Duodenal mucosa (tissue), 2 donors: Measurements from ENCODE around the gene UCHL1.

ENCODE experiments used
- H3K27ac ChIP-seq: one replicate; pipeline ENCODE4 v1.7.0; 2013; ENCODE audit warnings: low read depth, low read length
- H3K27me3 ChIP-seq, 2 donors: one replicate each; pipeline ENCODE4 v1.7.0; 2013; ENCODE audit warnings: low read length in 2 of 2, control low read depth in 1 of 2; ENCODE audit not compliant: insufficient read depth in 2 of 2, control insufficient read depth in 1 of 2
- H3K36me3 ChIP-seq, 2 donors: one replicate each; pipeline ENCODE4 v1.7.0; 2013; ENCODE audit warnings: low read length in 2 of 2, control low read depth in 1 of 2; ENCODE audit not compliant: insufficient read depth in 2 of 2, control insufficient read depth in 1 of 2
- H3K4me1 ChIP-seq, 2 donors: one replicate each; pipeline ENCODE4 v1.7.0; 2013; ENCODE audit warnings: low read length in 2 of 2, control low read depth in 1 of 2; ENCODE audit not compliant: insufficient read depth in 2 of 2, control insufficient read depth in 1 of 2
- H3K4me3 ChIP-seq, 2 donors: one replicate each; pipeline ENCODE4 v1.7.0; 2013; ENCODE audit warnings: low read length in 2 of 2, low read depth in 1 of 2
- H3K9ac ChIP-seq, 2 donors: one replicate each; pipeline ENCODE4 v1.7.0; 2013; ENCODE audit warnings: low read length in 2 of 2, low read depth in 1 of 2
- H3K9me3 ChIP-seq, 2 donors: one replicate each; pipeline ENCODE4 v1.7.0; 2013; ENCODE audit warnings: low read length in 2 of 2, control low read depth in 1 of 2; ENCODE audit not compliant: control insufficient read depth in 1 of 2

The UCHL1 gene

DNA sequence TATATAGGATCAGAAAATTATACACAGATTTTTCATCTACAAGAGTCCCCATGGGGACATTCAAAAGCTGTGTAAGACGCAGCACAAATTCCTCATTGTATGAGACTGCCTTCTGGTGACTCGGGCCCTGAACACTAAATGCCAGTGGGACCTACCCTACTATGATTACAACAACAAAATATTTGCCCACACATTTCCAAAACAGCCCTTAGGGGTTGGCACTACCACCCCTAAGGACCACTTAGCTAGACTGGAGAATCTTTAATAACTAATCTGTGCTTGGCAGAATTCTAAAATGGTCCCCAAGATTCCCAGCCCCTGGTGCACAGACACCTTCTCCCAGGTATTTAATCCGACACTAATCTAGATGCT is 29.1 kb downstream of the UCHL1 start:
- no peaks in the 10 kb centered on the region for H3K36me3 ChIP-seq
- no peaks in the 10 kb centered on the region for H3K4me1 ChIP-seq
- no peak overlapping the region for H3K27ac ChIP-seq
- no peak overlapping the region for H3K4me3 ChIP-seq
- no peaks in the 10 kb centered on the region for H3K9me3 ChIP-seq
- H3K27me3 ChIP-seq = peaks cover 0 to 2% of the 10 kb centered on the region in 2 donors
- H3K9ac ChIP-seq = no peak overlapping the region

DNA sequence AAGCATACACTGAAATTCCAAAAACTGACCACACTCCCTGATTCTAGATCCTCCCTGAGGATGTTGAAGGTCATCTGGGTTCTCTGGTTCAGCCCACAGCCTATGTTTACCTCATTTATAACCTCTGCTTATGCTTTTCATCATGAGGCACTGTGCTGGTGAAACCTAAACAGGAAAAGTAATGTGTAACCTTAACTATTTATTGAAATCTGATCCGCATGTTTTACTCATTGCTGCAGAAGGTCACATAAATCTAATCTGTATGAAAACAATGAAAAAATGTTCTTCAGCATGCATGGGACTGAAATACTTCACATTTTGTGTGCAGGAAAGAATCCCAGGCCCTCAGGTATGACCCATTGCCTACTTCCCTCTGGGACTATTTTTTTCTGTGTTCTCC is 30.3 kb downstream of the UCHL1 start:
- Histone ChIP-seq H3K27ac (no peak overlapping the region), H3K4me3 (no peak overlapping the region), H3K36me3 (no peaks in the 10 kb centered on the region), H3K9ac (no peak overlapping the region), H3K27me3 (peaks cover 0 to 2% of the 10 kb centered on the region in 2 donors), H3K9me3 (no peaks in the 10 kb centered on the region), H3K4me1 (no peaks in the 10 kb centered on the region)

DNA sequence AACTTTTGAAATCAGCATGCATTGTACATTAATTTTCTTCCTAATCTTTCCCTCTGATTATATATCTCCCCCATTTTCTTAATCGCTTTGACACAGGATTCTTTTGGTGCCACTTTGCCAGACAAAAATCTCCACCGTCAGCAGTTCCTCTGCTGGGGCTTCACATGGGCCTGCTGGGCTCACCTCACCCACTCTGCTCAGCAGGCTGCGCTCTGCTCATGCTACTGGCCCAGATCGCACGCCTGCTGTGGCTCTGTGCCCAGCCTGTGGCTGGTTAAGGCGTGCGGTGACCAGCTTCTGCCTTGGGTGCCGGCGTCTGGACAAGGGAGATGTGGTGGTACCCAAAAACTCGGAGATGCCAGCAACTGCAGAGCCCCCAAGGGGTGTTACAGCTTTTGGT is 31.1 kb downstream of the UCHL1 start:
- Histone ChIP-seq H3K4me3 (no peak overlapping the region), H3K27ac (no peak overlapping the region), H3K9ac (no peak overlapping the region)

DNA sequence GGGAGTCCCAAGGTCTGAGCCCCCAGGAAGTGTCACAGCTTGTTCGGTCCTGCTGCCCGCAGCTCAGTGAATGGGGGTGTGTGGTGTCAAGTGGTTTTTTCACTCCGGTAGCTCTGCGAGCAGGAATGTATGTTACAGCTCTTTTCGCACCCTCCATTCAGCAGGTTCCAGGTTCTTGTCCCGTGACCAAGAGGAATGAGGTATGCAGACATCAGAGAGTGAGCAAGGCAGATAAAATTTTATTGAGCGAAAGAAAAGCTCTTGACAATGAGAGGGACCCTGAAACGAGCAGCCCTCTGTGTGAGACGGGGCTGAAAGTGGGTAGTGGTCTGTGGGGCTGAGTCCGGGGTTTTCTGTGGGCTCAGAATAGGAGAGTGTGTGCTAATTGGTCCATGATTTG is 31.5 kb downstream of the UCHL1 start:
- Histone ChIP-seq H3K36me3 (no peaks in the 10 kb centered on the region), H3K9ac (no peak overlapping the region)

More for the DNA sequence above, 31.1 kb downstream of the UCHL1 start:
- H3K36me3 ChIP-seq = no peaks in the 10 kb centered on the region
- no peaks in the 10 kb centered on the region for H3K4me1 ChIP-seq
- peaks cover 0 to 2% of the 10 kb centered on the region in 2 donors for H3K27me3 ChIP-seq
- no peaks in the 10 kb centered on the region for H3K9me3 ChIP-seq

DNA sequence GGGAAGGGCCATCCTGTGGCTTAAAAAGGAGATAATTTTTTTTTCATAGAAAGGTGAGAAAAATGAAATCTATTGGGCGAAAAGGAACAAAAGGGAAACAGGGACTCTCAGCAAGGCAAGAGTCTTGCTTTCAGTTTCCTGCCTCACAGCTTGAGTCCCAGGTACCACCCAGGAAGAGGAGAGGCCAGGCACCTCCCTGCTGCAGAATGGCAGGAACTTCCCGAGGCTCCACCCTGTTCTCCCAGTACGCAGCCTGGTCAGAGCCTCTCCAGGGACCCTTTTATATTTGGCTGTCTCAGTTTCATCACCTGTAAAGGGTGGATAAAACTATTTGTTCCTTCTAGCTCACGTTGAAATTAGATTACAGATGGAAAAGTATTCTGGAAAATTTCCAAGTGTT is 33.8 kb downstream of the UCHL1 start:
- H3K9ac ChIP-seq = no peak overlapping the region
- no peak overlapping the region for H3K27ac ChIP-seq

More for the DNA sequence above, 31.5 kb downstream of the UCHL1 start:
- Histone ChIP-seq H3K9me3 (no peaks in the 10 kb centered on the region), H3K4me1 (no peaks in the 10 kb centered on the region), H3K27ac (no peak overlapping the region), H3K27me3 (peaks cover 0 to 2% of the 10 kb centered on the region in 2 donors), H3K4me3 (no peak overlapping the region)

DNA sequence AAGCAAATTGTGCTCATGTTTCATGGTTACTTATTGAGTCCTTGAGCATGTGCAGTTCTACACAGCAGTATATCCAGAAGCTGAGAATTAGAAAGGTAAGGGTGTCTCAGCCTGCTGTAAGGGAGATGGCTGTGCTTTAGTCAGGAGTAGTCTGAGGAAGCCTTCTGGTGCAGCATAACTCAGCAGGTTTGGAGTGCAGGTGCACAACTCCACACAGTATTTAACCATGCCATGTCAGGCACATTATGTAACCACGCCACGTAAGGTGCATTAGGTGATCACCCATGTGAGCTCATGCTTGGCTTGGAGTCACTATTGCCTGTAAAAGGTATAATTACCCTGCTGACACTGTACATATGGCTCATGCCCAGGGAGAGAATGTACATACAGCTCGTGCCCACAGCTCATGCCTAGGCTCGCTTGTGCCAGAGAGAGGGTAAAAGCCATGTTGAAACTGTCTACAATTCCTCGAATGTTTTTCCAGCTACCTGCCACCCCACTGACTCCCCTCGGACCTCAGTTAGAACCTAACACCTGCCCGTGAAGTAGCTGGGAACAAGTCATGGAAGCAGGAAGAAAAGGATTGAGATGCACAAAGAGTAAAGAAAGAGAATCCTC is 37.8 kb downstream of the UCHL1 start:
- no peak overlapping the region for H3K27ac ChIP-seq
- H3K9ac ChIP-seq = no peak overlapping the region
- H3K4me1 ChIP-seq = no peaks in the 10 kb centered on the region
- H3K4me3 ChIP-seq = no peak overlapping the region
- no peaks in the 10 kb centered on the region for H3K27me3 ChIP-seq
- peaks cover 8% of the 10 kb centered on the region in 2 donors for H3K9me3 ChIP-seq
- H3K36me3 ChIP-seq = no peaks in the 10 kb centered on the region

More for the DNA sequence above, 33.8 kb downstream of the UCHL1 start:
- Histone ChIP-seq H3K36me3 (no peaks in the 10 kb centered on the region), H3K9me3 (peaks cover 8% of the 10 kb centered on the region in 2 donors), H3K4me1 (no peaks in the 10 kb centered on the region), H3K27me3 (peaks cover 0 to 2% of the 10 kb centered on the region in 2 donors), H3K4me3 (no peak overlapping the region)

DNA sequence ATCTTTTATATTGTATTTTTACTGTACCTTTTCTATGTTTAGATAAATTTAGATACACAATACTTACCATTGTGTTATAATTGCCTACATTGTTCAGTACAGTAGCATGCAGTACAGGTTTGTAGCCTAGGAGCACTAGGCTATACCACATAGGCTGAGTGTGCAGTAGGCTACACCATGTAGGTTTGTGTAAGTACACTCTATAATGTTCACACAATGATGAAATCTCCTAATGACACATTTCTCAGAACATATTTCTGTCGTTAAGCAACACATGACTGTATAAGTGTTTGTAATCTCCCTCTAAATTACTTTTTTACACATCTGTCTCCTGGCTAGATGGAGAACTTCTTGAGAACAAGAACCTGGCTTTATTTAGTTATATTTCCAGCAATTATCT is 40.3 kb downstream of the UCHL1 start:
- H3K27me3 ChIP-seq = no peaks in the 10 kb centered on the region
- H3K9ac ChIP-seq = no peak overlapping the region
- no peak overlapping the region for H3K4me3 ChIP-seq
- H3K27ac ChIP-seq = no peak overlapping the region
- H3K4me1 ChIP-seq = no peaks in the 10 kb centered on the region
- H3K9me3 ChIP-seq = peaks cover 8% of the 10 kb centered on the region in 2 donors
- H3K36me3 ChIP-seq = no peaks in the 10 kb centered on the region

DNA sequence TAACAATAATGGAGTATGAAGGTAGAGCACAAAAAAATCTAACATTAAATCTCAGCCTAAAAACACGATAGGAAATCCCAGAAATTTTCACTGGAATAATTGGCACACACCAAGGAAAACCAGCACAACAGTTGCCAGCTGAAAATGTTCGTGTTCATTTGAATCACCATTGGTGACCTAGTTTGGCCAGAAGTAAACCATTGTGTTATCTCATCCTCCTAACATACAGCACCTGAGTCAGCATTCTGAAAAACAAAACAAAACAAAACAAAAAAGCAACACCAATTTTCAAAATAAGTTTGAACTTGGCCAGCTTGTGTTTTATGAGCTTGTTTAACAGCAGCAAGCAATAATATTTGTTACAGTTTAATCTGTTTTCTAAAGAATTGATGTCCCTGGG is 41.1 kb downstream of the UCHL1 start:
- no peaks in the 10 kb centered on the region for H3K4me1 ChIP-seq
- peaks cover 8% of the 10 kb centered on the region in 2 donors for H3K9me3 ChIP-seq
- H3K27me3 ChIP-seq = no peaks in the 10 kb centered on the region
- H3K9ac ChIP-seq = no peak overlapping the region
- H3K4me3 ChIP-seq = no peak overlapping the region
- H3K27ac ChIP-seq = no peak overlapping the region
- H3K36me3 ChIP-seq = no peaks in the 10 kb centered on the region

DNA sequence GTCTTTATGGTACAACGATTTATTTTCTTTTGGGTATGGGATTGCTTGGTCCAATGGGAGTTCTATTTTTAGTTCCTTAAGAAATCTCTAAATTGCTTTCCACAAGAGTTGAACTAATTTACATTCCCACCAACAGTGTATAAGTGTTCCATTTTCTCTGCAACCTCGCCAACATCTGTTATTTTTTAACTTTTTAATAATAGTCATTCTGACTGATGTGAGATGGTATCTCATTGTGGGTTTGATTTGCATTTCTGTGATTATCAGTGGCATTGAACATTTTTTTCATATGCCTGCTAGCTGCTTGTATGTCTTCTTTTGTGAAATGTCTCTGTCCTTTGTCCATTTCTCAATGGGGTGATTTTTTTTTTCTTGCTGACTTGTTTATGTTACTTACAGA is 42.8 kb downstream of the UCHL1 start:
- Histone ChIP-seq H3K4me1 (no peaks in the 10 kb centered on the region), H3K27me3 (no peaks in the 10 kb centered on the region), H3K27ac (no peak overlapping the region)

DNA sequence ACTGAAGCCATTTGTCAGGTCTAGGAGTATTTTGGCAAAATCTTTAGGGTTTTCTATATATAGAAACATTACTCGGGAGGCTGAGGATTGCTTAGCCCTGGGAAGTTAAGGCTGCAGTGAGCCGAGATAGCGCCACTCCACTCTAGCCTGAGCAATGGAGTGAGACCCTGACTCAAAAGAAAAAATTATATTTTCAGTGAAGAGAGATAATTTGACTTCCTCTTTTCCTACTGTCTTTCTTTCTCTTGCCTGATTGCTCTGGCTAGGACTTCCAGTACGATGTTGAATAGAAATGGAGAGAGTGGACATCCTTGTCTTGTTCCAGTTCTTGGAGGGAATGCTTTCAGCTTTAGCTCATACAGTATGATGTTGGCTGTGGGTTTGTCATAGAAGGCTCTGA is 44.4 kb downstream of the UCHL1 start:
- Histone ChIP-seq H3K4me3 (no peak overlapping the region), H3K9me3 (no peaks in the 10 kb centered on the region), H3K36me3 (no peaks in the 10 kb centered on the region), H3K9ac (no peak overlapping the region), H3K27ac (no peak overlapping the region), H3K4me1 (no peaks in the 10 kb centered on the region), H3K27me3 (no peaks in the 10 kb centered on the region)

More for the DNA sequence above, 42.8 kb downstream of the UCHL1 start:
- H3K36me3 ChIP-seq = no peaks in the 10 kb centered on the region
- peaks cover 4 to 6% of the 10 kb centered on the region in 2 donors for H3K9me3 ChIP-seq
- no peak overlapping the region for H3K4me3 ChIP-seq
- H3K9ac ChIP-seq = no peak overlapping the region
